GM21423 (cell line): ENCODE measurements around the gene SORT1.
A peak's percentile ranks its signal among the peaks of the same experiment; 100 is the strongest.
"Not testable (repeated sequence)": the region's sequence is repeated elsewhere in the genome, so short reads cannot be mapped to it uniquely, and the experiment has no call there.

Source experiments
- ATAC-seq: cut with Tn5 transposase; IDR thresholded peaks from one replicate; pipeline ENCODE4 v1.9.1; 2021; ENCODE audit warnings: mild to moderate bottlenecking, moderate library complexity; ENCODE audit not compliant: unreplicated experiment

The SORT1 gene

GRCh38 chr1:109397581-109398342 lies at the start of gene SORT1:
Gene SORT1, minus strand, starts transcription at chr1:109397918. Its CDS starts 26 bp downstream, at chr1:109397892.
- peak; percentile 76 for ATAC-seq

DNA sequence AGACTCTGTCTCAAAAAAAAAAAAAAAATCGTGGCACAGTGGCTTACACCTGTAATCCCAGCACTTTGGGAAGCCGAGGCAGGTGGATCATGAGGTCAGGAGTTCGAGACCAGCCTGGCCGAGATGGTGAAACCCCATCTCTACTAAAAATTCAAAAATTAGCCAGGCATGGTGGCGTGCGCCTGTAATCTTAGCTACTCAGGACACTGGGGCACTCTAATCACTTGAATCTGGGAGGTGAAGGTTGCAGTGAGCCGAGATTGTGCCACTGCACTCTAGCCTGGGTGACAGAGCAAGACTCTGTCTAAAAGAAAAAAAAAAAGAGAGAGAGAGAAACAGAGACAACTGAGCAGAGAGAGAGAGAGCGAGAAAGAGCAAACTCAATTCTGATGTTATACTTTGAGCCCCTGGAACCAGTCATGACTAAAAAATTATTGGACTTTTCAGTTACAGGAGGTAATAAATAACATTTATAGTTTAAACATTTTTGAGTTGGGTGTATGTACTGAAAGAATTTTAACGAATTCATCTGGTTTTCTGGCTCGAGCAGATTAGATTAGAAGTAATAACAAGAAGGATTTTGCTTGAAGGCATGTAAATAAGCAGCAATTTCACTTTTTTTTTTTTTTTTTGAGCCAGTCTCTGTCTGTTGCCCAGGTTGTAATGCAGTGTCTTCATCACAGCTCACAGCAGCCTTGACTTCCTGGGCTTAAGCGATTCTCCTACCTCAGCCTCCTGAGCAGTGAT lies 48.4 kb upstream of the SORT1 start:
- not testable (repeated sequence) for ATAC-seq

GRCh38 chr1:109444346-109444745 lies 46.6 kb upstream of the SORT1 start:
- ATAC-seq: no peak

DNA sequence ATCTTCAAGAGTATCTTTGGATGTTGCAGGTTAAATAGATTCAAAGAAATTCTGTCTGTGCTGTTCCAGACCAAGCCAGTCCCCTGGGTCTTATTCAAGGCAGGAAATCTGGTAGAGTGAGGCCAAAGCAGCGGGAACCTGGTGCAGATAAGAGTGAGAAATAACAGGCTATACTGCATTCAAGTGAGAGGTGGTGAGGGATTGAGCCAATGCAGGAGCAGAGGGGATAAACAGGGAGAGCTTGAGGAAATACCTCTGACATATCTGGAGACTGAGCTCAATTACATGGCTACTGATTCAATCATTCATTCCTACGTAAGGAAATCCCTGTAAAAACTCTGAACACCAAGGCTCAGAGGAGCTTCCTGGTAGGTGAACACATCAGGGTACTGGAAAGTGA lies 45.8 kb upstream of the SORT1 start:
- no peak for ATAC-seq

DNA sequence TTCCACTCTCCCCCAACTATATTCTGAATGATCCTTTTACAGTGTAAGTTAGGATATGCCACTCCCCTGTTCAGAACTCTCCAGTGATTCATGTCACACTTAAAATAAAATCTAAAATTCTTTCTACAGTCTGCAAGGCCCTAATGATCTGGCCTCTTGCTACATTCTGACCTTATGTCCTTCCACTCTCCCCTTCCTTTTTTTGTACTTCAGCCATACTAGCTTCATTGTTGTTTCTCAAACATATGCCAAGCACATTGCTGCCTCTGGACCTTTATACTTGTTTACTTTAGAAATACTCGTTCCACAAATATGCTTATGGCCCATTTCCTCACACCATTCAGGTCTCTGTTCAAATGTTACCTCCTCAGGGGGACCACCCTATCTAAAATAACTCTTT lies 43.4 kb upstream of the SORT1 start:
- no peak for ATAC-seq

DNA sequence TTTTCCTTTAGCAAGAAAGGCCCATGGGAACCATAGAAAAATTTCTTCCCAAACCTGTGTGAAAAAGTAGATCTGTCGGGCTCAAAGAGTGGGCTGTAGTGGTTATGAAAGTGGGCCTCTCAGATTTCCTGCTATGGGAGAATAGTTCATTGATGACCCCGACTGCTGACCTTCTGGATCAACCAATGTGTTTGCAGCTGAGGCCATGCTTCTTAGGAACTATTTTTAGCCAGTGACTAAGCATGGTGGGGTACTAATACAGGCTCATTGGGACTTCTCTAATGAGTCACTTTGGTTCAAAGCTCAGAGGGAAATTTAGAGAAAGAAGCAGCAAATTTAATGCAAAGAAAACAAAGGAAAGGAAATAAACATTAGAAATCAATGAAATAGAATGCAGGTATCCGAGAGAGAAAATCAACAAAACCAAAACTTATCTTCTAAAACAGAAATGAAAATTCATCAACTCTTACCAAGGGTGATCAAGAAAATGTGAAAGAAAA lies 41.1 kb upstream of the SORT1 start:
- ATAC-seq: no peak

DNA sequence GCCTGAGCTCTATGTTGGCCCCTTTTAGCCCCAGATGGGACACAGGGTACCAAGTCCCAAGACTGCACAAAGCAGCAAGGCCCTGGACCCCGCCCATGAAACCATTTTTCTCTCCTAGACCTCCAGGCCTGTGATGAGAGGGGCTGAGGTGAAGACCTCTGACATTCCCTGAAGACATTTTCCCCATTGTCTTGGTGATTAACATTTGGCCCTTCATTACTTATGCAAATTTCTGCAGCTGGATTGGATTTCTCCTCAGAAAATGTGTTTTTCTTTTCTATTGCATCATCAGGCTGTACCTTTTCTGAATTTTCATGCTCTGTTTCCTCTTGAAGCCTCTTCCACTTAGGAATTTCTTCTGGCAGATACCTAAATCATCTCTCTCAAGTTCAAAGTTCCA lies 36.8 kb upstream of the SORT1 start:
- no peak for ATAC-seq

DNA sequence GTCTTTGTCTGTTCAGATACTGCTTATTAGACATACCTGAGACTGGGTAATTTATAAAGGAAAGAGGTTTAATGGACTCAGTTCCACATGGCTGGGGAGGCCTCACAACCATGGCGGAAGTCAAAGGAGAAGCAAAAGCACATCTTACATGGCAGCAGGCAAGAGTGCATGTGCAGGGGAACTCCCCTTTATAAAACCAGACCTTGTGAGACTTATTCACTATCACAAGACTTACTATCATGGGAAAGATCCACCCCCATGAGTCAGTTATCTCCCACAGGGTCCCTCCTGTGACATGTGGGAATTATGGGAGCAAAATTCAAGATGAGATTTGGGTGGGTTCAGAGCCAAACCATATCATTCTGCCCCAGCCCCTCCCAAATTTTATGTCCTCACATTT lies 35.6 kb upstream of the SORT1 start:
- ATAC-seq: no peak

DNA sequence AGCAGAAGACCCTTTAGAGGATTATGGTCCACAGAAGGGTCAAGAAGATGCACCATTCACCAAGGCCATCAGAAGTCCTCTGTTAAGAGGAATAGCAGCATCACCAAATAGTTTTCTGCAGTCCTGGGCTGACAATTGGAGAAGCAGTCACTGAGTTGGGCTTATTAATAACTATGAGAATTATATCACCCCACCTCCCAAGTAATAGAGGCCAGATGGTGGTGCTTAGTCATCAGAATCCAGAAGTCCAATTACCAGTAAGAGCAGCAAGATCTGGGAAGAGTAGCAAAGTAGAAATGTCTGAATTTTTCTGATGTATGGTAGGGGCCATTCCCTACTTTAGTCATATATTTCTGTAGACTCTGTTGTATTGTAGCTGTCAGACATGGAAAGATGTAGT lies 34.6 kb upstream of the SORT1 start:
- no peak for ATAC-seq

DNA sequence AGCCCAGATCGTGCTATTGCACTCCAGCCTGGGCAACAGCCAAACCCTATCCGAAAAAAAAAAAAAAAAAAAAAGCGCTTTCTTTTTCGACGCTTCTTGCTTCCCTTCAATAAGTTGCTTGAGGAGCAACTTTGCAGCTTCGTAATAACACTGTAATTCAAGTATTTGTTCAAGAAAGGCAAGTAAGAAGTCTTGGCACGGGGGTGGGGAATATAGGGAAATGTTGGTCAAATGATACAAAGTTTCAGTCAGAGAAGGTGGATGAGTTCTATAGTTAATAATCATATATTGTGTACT lies 29.4 kb upstream of the SORT1 start:
- ATAC-seq: no peak

DNA sequence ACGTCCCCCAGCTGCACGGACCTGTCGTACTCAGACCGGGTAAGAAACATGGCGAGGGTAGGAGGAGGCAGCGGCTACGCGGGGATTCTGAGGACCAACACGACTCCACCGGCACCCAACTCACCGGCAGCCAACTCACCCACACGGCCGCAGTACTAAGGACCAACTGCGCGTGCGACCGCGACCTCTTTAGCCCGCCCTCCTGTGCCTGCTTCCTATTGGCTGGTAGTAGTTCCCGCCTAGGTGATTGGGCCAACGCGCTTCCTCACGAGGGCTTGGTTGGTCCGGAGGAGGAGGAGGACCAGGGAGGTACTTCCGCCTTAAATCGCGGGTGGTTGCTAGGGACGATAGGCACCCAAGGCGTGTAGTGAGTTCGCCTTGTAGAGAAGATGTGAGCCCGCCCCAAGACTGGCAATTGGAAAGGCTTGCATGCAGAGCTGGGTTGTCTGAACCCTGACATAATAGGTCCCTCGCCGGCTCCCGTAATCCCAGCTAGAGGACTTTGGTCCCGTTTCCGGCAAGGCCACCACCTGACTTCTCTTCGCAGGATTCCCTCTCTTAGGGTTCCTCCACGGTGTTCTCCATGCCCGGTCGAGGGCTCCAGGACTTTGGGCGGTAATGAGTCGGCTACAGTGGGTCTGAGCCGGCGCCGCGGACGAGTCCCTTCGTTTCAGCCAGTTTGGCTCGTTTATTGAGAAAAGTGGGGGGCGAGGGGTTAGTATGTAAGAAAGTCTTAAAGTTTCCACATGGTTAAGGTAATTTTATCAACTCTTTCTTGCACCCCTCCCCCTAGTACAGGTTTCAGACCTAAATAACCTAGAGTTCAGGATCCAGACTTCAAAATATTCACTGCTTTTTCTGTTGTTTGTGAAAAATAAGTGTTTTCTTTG lies 28.8 kb upstream of the SORT1 start, which contains the start of gene PSMA5:
Gene PSMA5 (minus strand): TSS at position 168 of the 890 bp plus-strand sequence. CDS start 118 bp downstream, at position 50.
- ATAC-seq: peak; percentile 93

GRCh38 chr1:109425391-109426280 lies 27.9 kb upstream of the SORT1 start:
- ATAC-seq: peak; percentile 37

DNA sequence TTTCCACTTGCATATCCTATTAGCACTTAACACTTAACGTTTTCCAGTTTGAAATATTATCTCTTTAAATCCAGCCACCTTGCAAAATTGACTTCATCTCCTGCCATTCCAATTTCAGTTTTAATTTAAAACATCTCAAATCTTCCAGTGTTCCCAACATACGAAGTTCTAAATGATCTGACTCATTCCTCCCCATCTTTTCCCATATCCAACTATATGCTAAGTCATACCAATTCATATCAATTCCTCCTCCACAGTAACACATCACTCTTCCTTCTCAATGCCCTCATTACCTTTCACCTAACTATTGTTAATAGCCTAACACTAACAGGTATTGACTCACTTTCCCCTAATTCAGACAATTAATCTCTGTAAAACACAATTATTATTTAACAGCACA lies 25.8 kb upstream of the SORT1 start:
- ATAC-seq: no peak

GRCh38 chr1:109412551-109412950 lies 14.8 kb upstream of the SORT1 start:
- ATAC-seq: no peak

DNA sequence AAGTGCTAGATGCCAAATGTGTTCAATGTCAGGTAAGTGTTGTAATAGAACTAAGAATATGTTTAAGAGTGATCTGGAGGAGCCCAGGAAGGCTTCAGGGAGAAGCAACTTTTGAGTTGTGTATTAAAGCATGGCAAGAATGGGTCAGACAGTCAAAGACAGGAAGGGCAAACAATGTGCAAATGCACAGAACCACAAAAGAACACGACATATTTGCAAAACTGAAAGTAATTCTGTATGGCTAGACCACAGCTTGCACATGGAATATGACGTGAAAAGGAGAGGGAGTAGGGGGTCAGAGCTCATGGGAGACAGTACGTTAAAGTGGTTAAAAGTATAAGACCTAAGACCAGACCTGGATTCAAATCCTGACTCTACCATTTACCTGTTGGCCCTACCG lies 7.1 kb upstream of the SORT1 start:
- ATAC-seq: no peak

- no peak for ATAC-seq
These were observed 4.3 kb upstream of the SORT1 start for GRCh38 chr1:109402025-109402424.

DNA sequence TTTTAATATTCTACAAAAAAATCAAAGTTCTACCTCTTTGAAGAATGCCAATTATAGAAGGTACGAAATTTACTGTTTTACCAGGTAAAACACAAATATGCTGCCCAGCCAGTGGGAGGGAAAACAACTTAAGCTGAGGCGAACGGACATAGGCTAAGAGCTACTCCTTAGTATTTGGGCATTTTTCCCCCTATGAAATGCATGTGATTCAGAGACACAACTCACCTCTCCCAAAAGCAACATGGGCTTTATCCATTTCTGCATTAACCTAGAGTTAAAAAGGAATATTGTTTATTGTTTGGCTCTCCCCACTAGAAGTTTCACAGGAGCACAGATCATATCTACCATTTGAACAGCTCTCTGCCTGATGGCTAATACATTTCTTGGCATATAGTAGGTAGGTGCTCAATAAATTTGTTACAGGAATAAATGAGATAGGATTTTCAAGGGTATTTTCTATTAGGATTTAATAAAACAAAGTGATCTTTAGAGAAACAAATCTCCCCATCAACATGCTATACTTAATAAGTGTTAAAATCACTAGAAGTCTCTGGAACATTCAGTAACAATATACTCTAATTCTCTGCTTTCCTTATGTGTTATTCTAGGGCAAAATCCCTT lies 2.4 kb upstream of the SORT1 start:
- ATAC-seq: no peak

DNA sequence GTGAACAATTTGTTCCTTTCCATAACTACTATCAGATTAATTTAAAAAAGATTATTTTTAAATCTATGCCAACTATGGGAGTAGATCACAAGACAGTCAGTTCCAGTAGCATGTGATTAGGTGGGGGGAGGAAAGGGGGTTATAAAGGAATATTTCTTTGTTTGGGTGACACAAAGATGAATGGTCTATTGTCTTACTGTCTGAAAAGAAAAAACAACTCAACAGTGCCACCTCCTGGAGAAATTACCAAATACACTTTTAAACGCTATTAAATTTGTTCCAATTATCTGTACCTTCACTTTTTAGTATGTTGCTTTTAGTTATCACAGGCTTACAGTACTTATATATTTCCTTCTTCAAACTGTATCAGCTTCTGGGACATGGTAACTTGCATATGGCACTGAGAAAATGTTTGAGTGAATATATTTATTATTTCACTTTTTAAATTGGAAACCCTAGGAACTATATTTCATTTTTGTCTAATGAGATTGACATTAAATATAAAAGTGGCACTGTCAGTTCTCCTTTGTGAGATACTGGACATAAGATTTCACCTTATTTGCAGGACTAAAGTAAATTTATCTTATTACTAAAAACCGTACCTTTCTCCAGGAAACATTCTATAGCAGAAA lies 1.7 kb upstream of the SORT1 start:
- no peak for ATAC-seq
